ENCODE results near the gene RPH3AL. TPM values are rescaled to one million over a fixed set of nuclear protein-coding genes. Genes with fewer than 3 reads are reported as not detected.

Gene RPH3AL, protein sequence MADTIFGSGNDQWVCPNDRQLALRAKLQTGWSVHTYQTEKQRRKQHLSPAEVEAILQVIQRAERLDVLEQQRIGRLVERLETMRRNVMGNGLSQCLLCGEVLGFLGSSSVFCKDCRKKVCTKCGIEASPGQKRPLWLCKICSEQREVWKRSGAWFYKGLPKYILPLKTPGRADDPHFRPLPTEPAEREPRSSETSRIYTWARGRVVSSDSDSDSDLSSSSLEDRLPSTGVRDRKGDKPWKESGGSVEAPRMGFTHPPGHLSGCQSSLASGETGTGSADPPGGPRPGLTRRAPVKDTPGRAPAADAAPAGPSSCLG
- 10 to 100 TPM in 1 of 10 donors, 1 to 10 TPM in 9; 3.6 to 11.1 (median 6.2) TPM for total RNA-seq
- polyA plus RNA-seq, result 1 to 10 TPM; 4.5 to 6.4 TPM
- long read RNA-seq, donor 1, partial matches to known transcripts, result 1 of 11 reads
- long read RNA-seq, donor 1, other reads (novel, unspliced or antisense), result 8 of 11 reads
- long read RNA-seq, donor 2, partial matches to known transcripts, result 1 of 4 reads
- long read RNA-seq, donor 2, other reads (novel, unspliced or antisense), result 3 of 4 reads
- long read RNA-seq, donor 3, partial matches to known transcripts, result 0 of 5 reads
- long read RNA-seq, donor 3, other reads (novel, unspliced or antisense), result 2 of 5 reads

DNA sequence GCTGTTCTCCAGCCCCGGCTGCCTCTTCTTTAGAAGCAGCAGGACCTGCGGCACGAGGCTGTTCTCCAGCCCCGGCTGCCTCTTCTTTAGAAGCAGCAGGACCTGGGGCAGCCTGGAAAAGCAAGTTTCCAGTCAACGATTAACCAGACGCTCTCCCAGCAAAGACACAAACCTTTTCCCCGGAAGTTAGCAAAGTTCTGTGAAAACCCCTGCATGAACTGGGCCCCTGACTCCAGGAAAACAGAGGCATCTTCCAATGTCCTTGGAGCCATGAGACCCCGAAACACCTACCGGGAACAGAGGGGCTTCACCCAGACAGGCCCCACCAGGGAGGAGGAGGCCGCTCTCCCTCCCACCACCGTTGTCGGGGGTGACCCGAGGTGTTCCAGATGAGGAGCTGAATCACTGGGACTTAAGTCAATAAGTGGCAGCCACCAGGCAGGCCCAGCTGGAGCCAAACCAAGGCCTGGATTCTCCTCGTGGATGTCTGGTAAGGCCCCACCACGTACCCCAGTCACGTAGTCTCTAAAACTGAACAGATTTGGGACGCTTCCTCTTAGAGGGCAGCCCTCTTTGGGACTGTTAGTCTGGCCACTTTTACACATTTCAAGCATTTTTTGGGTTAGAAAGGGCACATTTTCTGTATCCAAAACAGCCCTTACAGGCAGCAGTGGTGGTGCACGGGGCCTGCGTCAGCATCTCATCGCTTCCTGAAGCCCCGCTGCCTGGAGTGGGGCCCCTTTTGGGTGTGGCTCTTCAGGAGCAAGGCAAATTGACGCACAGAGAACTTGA lies at the start of gene RPH3AL:
Gene RPH3AL (minus strand): TSS at position 387 of the 792 bp plus-strand sequence. CDS start 25,264 bp downstream, outside the sequence.
- Histone ChIP-seq H3K27ac (peak within 1 kb of the TSS; percentile 71 to 96 (median 87)), H3K36me3 (no peaks in the 10 kb centered on the region), H3K27me3 (no peaks in the 10 kb centered on the region), H3K4me1 (peaks cover 25 to 64% (median 60%) of the 10 kb centered on the region in 9 donors), H3K9me3 (no peaks in the 10 kb centered on the region), H3K4me3 (peak within 1 kb of the TSS in 4 of 10 donors; percentile 5 to 29 (median 19))
- peak; percentile 36 to 82 (median 57) for ATAC-seq
- DNase-seq, result peak; percentile 55 to 69
- WGBS, 2 donors, result 48 to 53% methylated on average over 22 of the region's 22 CpGs
- TF ChIP-seq, protein P1, sequence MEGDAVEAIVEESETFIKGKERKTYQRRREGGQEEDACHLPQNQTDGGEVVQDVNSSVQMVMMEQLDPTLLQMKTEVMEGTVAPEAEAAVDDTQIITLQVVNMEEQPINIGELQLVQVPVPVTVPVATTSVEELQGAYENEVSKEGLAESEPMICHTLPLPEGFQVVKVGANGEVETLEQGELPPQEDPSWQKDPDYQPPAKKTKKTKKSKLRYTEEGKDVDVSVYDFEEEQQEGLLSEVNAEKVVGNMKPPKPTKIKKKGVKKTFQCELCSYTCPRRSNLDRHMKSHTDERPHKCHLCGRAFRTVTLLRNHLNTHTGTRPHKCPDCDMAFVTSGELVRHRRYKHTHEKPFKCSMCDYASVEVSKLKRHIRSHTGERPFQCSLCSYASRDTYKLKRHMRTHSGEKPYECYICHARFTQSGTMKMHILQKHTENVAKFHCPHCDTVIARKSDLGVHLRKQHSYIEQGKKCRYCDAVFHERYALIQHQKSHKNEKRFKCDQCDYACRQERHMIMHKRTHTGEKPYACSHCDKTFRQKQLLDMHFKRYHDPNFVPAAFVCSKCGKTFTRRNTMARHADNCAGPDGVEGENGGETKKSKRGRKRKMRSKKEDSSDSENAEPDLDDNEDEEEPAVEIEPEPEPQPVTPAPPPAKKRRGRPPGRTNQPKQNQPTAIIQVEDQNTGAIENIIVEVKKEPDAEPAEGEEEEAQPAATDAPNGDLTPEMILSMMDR (IDR thresholded peaks at IDR 0.05), result no peak
- intact Hi-C loops (cut with DNase I), result no loop called here

- no peak overlapping the region for H3K4me3 ChIP-seq
- TF ChIP-seq, protein P1 (IDR thresholded peaks at IDR 0.05), result no peak
- H3K9me3 ChIP-seq, result no peaks in the 10 kb centered on the region
- H3K27me3 ChIP-seq, result peaks cover 0 to 8% (median 0%) of the 10 kb centered on the region in 7 donors
- intact Hi-C loops (cut with DNase I), result no loop called here
- H3K36me3 ChIP-seq, result peaks cover 0 to 4% (median 0%) of the 10 kb centered on the region in 9 donors
- no peak overlapping the region for H3K27ac ChIP-seq
- ATAC-seq, result no peak
- WGBS, 2 donors, result 82 to 84% methylated on average over 10 of the region's 10 CpGs
- DNase-seq, result no peak
- H3K4me1 ChIP-seq, result peaks cover 0 to 4% (median 0%) of the 10 kb centered on the region in 9 donors
These were observed 47.6 kb upstream of the RPH3AL start for GRCh38 chr17:400257-400656.

- peaks cover 0 to 21% (median 6%) of the 10 kb centered on the region in 9 donors for H3K4me1 ChIP-seq
- H3K27ac ChIP-seq, result no peak overlapping the region
- 79% methylated on average over 6 of the region's 6 CpGs for WGBS, 2 donors
- intact Hi-C loops (cut with DNase I), result no loop called here
- no peak for DNase-seq
- no peak for ATAC-seq
- no peaks in the 10 kb centered on the region for H3K9me3 ChIP-seq
- H3K4me3 ChIP-seq, result no peak overlapping the region
- TF ChIP-seq, protein P1 (IDR thresholded peaks at IDR 0.05), result no peak
- peaks cover 0 to 8% (median 0%) of the 10 kb centered on the region in 7 donors for H3K27me3 ChIP-seq
- peaks cover 0 to 4% (median 0%) of the 10 kb centered on the region in 9 donors for H3K36me3 ChIP-seq
These were observed 44.2 kb upstream of the RPH3AL start for GRCh38 chr17:396788-397187.

DNA sequence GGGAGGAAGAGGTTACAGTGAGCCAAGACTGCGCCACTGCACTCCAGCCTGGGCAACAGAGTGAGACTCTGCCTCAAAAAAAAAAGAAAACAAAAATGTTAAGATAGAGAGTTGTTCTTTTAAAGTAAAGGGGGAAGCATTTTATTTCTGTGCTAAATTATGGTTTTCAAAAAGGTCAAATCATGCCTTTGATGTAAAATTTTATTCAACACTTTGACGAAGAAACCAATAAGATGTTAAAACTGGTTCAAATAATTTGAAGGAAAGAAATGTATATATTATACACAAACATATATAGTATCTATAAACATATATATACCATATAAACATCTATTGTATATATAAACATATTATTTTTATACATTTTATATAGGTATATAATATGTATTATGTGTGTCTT lies 43.4 kb upstream of the RPH3AL start:
- intact Hi-C loops (cut with DNase I), result no loop called here
- no peak for ATAC-seq
- no peak overlapping the region for H3K27ac ChIP-seq
- 89 to 91% methylated on average over 2 of the region's 2 CpGs for WGBS, 2 donors
- H3K4me1 ChIP-seq, result peaks cover 0 to 21% (median 6%) of the 10 kb centered on the region in 9 donors
- H3K9me3 ChIP-seq, result no peaks in the 10 kb centered on the region
- TF ChIP-seq, protein P1 (IDR thresholded peaks at IDR 0.05), result no peak
- peaks cover 0 to 8% (median 0%) of the 10 kb centered on the region in 7 donors for H3K27me3 ChIP-seq
- H3K4me3 ChIP-seq, result no peak overlapping the region
- no peak for DNase-seq
- H3K36me3 ChIP-seq, result no peaks in the 10 kb centered on the region

Measured in heart right ventricle (tissue), 16 donors.